Measurements from ENCODE around the gene KRIT1.

DNA sequence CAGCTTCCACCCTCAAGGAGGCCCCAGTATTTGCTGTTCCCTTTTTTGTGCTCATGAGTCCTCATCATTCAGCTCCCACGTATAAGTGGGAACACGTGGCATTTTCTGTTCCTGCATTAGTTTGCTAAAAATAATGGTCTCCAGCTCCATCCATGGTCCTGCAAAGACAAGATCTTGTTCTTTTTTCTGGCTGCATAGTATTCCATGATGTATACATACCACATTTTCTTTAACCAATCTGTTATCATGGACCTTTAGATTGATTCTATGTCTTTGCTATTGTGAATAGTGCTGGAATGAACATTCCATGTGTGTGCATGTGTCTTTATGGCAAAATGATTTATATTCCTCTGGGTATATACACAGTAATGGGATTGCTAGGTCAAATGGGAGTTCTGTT is 17.0 kb downstream of the KRIT1 start:
- TF ChIP-seq POLR2AphosphoS5 (IDR thresholded peaks at IDR 0.05) (no peak), POLR2A (IDR thresholded peaks at IDR 0.05) (no peak)
- TF ChIP-seq, protein P1, sequence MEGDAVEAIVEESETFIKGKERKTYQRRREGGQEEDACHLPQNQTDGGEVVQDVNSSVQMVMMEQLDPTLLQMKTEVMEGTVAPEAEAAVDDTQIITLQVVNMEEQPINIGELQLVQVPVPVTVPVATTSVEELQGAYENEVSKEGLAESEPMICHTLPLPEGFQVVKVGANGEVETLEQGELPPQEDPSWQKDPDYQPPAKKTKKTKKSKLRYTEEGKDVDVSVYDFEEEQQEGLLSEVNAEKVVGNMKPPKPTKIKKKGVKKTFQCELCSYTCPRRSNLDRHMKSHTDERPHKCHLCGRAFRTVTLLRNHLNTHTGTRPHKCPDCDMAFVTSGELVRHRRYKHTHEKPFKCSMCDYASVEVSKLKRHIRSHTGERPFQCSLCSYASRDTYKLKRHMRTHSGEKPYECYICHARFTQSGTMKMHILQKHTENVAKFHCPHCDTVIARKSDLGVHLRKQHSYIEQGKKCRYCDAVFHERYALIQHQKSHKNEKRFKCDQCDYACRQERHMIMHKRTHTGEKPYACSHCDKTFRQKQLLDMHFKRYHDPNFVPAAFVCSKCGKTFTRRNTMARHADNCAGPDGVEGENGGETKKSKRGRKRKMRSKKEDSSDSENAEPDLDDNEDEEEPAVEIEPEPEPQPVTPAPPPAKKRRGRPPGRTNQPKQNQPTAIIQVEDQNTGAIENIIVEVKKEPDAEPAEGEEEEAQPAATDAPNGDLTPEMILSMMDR (IDR thresholded peaks at IDR 0.05 in 8 of 11, conservative IDR thresholded peaks at IDR 0.05 in 3 of 11) = no peak

All from spleen (tissue), 7 donors.